HG02610 (cell line): ENCODE results near the gene TEX28.
"Not testable (repeated sequence)": the region's sequence is repeated elsewhere in the genome, so short reads cannot be mapped to it uniquely, and the experiment has no call there.

Source experiments
- ATAC-seq: cut with Tn5 transposase; IDR thresholded peaks from one replicate; pipeline ENCODE4 v1.9.1; 2021; ENCODE audit warnings: mild to moderate bottlenecking, moderate library complexity; ENCODE audit not compliant: unreplicated experiment

Gene TEX28

DNA sequence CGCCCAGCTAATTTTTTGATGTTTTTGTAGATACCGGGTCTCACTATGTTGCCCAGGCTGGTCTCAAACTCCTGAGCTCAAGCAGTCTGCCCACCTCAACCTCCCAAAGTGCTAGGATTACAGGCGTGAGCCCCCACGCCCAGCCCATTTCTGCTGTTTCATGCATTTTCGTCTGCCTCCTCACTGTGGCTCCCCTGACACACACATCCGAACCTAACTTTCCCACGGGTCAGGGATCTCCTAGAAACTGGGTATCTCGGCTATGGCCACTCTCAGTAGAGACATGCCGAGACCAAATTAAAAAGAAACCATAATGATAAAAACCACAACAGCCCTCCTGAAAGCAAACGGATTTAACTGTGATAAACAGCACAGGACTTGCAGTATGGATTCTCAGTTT is 46.8 kb downstream of the TEX28 start:
- not testable (repeated sequence) for ATAC-seq

DNA sequence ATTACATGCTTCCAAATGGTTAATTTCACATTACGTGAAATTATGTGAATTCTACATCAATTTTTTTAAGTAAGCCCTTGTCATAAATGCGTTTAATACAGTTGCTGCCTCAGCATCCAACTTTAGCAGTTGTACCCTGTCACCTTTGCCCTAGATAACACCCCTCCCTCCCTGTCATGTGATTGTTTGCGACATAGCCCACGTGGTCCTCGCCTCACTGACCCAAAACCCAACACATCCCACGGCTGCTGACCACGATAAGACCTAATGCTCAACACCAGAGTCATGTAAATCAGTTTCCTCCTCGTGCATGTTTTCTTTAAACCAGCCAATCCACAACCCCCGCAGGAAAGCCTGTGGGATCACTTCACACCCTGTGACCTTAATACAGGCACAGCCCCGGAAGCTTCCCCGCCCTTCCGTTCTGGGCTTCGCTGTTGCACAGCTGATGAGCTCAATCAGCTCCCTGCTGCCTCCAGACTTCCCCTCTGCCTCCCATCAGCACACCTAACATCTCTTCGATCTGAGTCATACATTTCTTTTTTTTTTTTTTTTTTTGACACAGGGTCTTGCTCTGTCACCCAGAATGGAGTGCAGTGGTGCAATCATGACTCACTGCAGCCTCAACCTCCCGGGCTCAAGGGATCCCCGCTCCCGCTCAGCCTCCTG is 47.4 kb downstream of the TEX28 start:
- peak; percentile 50 for ATAC-seq

DNA sequence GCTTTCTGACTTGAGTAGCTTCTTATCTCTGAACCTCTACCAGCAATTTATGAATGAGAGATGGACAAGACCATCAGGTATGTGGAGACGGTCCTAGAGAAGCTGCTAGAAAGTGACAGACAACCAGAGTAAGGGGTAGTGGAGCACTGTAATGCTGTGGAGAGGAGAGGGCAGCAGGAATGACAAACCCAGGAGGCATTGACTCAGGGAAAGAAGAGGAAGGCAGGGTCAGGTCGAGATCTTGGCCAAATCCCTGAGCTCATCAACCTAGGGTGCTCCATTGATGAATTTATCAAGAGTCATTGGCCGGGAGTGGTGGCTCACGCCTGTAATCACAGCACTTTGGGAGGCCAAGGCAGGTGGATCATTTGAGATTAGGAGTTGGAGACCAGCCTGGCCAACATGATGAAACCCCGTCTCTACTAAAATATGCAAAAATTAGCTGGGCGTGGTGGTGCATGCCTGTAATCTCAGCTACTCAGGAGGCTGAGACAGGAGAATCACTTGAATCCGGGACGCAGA is 54.9 kb downstream of the TEX28 start:
- not testable (repeated sequence) for ATAC-seq

DNA sequence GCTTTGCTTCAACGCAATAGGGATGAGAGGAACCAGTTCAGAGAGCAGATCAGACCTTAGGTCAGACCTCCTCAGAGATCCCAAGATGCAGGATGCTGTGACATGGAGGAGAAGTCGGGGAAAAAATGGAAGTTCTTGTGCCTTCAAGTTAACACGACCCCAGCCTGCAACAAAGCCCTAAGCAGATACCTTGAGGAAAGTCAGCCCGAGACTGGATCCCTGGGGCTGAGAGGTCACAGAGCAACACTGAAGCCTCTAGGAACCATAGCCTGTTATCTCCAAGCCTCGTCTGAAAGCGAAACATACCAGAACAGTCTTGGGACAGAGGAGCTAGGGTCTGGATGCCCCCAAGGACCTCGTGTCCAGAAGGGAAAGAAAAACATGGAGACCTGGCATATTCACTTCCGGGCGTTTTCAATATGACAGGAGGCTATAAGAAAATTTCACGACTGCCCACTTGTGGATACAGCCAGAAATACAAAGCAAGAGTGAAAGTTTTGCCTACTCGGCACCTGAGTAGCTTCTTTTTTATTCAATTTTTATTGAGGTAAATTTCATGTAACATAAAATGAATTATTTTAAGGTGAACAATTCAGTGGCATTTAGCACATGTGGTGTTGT is 55.9 kb downstream of the TEX28 start:
- not testable (repeated sequence) for ATAC-seq

DNA sequence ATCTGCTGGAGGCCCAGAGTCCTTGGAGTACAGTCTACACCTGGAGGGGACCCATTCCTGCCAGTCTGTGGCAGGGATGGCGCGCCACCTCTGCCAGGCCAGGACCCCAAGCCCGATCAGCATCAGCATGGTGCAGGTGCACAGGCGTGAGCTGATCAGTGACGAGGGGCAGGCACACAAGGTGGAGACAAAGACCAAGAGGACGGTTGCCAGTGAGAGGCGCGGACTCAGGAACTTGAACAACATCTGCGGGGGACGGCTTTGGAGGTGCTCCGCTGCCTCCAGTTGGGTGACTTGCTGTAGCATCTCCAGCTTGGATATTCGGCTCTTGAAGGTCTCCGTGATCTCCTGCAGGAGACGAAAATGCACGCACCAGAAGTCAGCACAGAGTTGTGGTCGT is 61.3 kb downstream of the TEX28 start:
- ATAC-seq = not testable (repeated sequence)

DNA sequence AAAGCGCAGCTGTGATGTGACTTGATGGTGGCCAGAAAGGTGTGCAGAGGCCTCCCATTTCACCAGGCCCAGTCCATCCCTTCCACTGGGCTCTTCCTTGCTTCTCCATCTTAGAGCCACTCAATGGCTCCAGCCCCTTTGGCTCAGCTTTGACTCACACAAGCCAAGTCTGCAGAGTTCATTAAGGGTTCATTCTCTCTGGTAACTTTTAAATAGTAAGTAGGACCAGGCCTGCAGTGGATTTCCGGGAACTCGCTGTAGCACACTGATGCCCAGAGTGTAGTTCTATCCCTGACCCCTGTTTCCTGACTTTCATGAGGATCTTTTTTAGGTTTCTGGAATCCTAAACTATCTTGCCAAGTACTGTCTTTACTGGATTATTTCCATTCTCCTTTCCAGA is 63.5 kb downstream of the TEX28 start:
- ATAC-seq = not testable (repeated sequence)

DNA sequence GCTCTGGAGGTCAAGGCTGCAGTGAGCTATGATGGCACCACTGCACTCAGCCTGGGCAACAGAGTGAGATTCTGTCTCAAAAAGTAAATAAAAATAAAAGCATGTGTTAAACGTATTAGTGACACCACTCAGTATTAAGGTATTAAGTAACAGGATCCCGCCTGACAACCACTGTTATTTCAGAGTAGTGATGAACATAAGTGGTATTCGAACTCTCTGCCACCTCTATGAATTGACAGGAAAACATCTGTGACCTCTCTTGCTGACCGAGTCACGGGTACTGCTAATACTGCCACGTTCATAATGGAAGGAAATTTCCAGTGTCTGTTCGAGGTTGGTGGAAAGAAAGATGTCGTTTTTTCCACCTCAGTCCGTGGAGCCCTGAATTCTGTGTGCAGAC is 68.2 kb downstream of the TEX28 start:
- not testable (repeated sequence) for ATAC-seq

DNA sequence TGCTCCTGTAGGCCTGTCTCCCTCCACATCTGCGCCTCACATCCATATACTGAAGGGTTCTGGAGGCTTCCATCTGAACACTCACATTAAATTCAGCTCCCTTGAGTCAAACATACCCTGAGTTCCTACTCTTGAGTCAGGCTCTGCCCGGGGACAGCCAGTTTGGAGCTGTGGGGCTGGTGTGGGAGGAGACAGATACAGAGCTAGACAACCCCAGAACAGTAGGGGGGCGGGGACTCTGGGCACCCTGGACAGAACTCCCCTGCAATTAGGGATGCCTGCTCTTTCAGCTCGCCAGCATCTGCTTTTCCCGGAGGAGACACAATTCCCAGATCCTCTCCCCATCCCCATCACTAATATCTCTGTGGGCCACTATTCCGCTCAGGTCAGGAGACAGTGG is 69.6 kb downstream of the TEX28 start:
- not testable (repeated sequence) for ATAC-seq
